SK-N-SH (cell line): Measurements from ENCODE around the gene NFKBIE. TPM values are rescaled to one million over a fixed set of nuclear protein-coding genes. Genes with fewer than 3 reads are reported as not detected.

Source experiments
- CTCF ChIA-PET: fragments of 300-600, 350-600 bp; formaldehyde crosslinking; extraction: SDS; loops from one replicate; lab custom pipeline; 2021; lab: Yijun Ruan, JAX
- POLR2A ChIA-PET: fragments of 350-600 bp; sonication (Branson Sonifier 250); formaldehyde crosslinking; extraction: SDS; loops from one replicate; lab custom pipeline; 2020; ENCODE audit warnings: antibody characterized with exemption, inconsistent platforms; lab: Yijun Ruan, JAX
- DNase-seq: peaks from one replicate; pipeline ENCODE4 v3.0.0; 2012
- H2AFZ ChIP-seq: fragments of 200-600 bp; sonication (generic); 2 replicates; pipeline ENCODE4 v1.8.1; 2016; ENCODE audit warnings: antibody characterized with exemption, mild to moderate bottlenecking, low read depth
- H3F3A ChIP-seq: fragments of 200-600 bp; sonication (generic); replicated peaks from 2 replicates; pipeline ENCODE3; 2016; ENCODE audit warnings: antibody characterized with exemption, mild to moderate bottlenecking; ENCODE audit not compliant: insufficient read depth
- H3K27ac ChIP-seq, 2 experiments: fragments of 200-500 bp in 1 of 2; fragments of 200-600 bp in 1 of 2; sonication (Bioruptor generic) in 1 of 2; sonication (generic), shearing (Covaris generic) in 1 of 2; 2 replicates each; pipeline versions ENCODE4 v1.5.1 to v1.6.1; 2014 to 2016; ENCODE audit warnings: low read depth in 2 of 2, inconsistent platforms in 1 of 2, low read length in 1 of 2, mild to moderate bottlenecking in 1 of 2, mixed read lengths in 1 of 2
- H3K27me3 ChIP-seq: fragments of 200-600 bp; sonication (generic), shearing (Covaris generic); 2 replicates; pipeline ENCODE4 v1.6.1; 2016; ENCODE audit warnings: mixed run types; ENCODE audit not compliant: insufficient read depth
- H3K36me3 ChIP-seq, 2 experiments: fragments of 200-500 bp in 1 of 2; fragments of 200-600 bp in 1 of 2; sonication (Bioruptor generic) in 1 of 2; sonication (generic) in 1 of 2; replicated peaks in 1 of 2; 2 replicates each; pipeline versions ENCODE3 to v1.5.1; 2014 to 2016; ENCODE audit warnings: low read length in 1 of 2, mild to moderate bottlenecking in 1 of 2; ENCODE audit not compliant: insufficient read depth in 2 of 2, control insufficient read depth in 1 of 2
- H3K4me1 ChIP-seq, 2 experiments: fragments of 200-500 bp in 1 of 2; fragments of 200-600 bp in 1 of 2; sonication (Bioruptor generic) in 1 of 2; sonication (generic), shearing (Covaris generic) in 1 of 2; 2 replicates each; pipeline versions ENCODE4 v1.5.1 to v1.6.1; 2014 to 2016; ENCODE audit warnings: low read depth in 1 of 2, low read length in 1 of 2, mixed run types in 1 of 2; ENCODE audit not compliant: insufficient read depth in 2 of 2, control insufficient read depth in 1 of 2
- H3K4me2 ChIP-seq: fragments of 200-600 bp; sonication (generic), shearing (Covaris generic); 2 replicates; pipeline ENCODE4 v1.6.1; 2017; ENCODE audit warnings: mixed run types
- H3K4me3 ChIP-seq, 2 experiments: fragments of 200-500 bp in 1 of 2; fragments of 200-600 bp in 1 of 2; sonication (Bioruptor generic) in 1 of 2; sonication (generic), shearing (Covaris generic) in 1 of 2; 2 replicates each; pipeline versions ENCODE4 v1.5.1 to v1.8.1; 2014 to 2016; ENCODE audit warnings: low read depth in 2 of 2, inconsistent platforms in 1 of 2, low read length in 1 of 2, mild to moderate bottlenecking in 1 of 2, mixed read lengths in 1 of 2, moderate library complexity in 1 of 2
- H3K79me2 ChIP-seq: fragments of 200-600 bp; sonication (generic); 2 replicates; pipeline ENCODE4 v1.8.1; 2017; ENCODE audit warnings: mild to moderate bottlenecking; ENCODE audit not compliant: insufficient read depth
- H3K9ac ChIP-seq: fragments of 200-600 bp; sonication (generic); 2 replicates; pipeline ENCODE4 v1.6.1; 2017; ENCODE audit warnings: mixed run types
- H3K9me2 ChIP-seq: fragments of 200-600 bp; sonication (generic); 2 replicates; pipeline ENCODE4 v1.6.1; 2017; ENCODE audit warnings: mixed run types
- H3K9me3 ChIP-seq: fragments of 200-600 bp; sonication (generic); 2 replicates; pipeline ENCODE4 v1.6.1; 2017; ENCODE audit warnings: mixed run types, mild to moderate bottlenecking, moderate library complexity
- H4K20me1 ChIP-seq: fragments of 200-600 bp; sonication (generic); 2 replicates; pipeline ENCODE4 v1.6.1; 2017; ENCODE audit warnings: mild to moderate bottlenecking, mixed run types; ENCODE audit not compliant: insufficient read depth
- ELF1 ChIP-seq: IDR thresholded peaks from 2 replicates; pipeline ENCODE4 v1.4.0; 2012
- EP300 ChIP-seq, 2 experiments: IDR thresholded peaks; 2 replicates each; pipeline versions ENCODE4 v1.4.0 to v1.6.1; 2012; ENCODE audit warnings: borderline replicate concordance in 1 of 2, low read depth in 1 of 2, low read length in 1 of 2
- EZH2phosphoT487 ChIP-seq: fragments of 200-600 bp; sonication (generic); IDR thresholded peaks from 2 replicates; pipeline ENCODE4 v1.6.1; 2017; ENCODE audit warnings: low read depth, mixed run types, mild to moderate bottlenecking, antibody characterized with exemption, moderate library complexity, borderline replicate concordance
- FOXJ3 ChIP-seq: sonication (generic); formaldehyde crosslinking; IDR thresholded peaks from 2 replicates; pipeline ENCODE4 v1.5.1; 2020; ENCODE audit warnings: mild to moderate bottlenecking, missing genetic modification reagents
- FOXM1 ChIP-seq: IDR thresholded peaks from 2 replicates; pipeline ENCODE4 v1.4.0; 2012; ENCODE audit warnings: low read depth, mild to moderate bottlenecking
- GATA2 ChIP-seq: sonication (generic); formaldehyde crosslinking; IDR thresholded peaks from 2 replicates; pipeline ENCODE4 v1.5.0; 2020; ENCODE audit warnings: mild to moderate bottlenecking, missing genetic modification reagents
- MXI1 ChIP-seq: IDR thresholded peaks from 2 replicates; pipeline ENCODE4 v1.6.1; 2012; ENCODE audit warnings: mild to moderate bottlenecking, low read depth, low read length, improper control_type of control experiment
- RFX5 ChIP-seq: IDR thresholded peaks from 2 replicates; pipeline ENCODE4 v1.6.1; 2012; ENCODE audit warnings: mild to moderate bottlenecking, improper control_type of control experiment, low read length
- SIN3A ChIP-seq: IDR thresholded peaks from 2 replicates; pipeline ENCODE4 v1.6.1; 2012; ENCODE audit warnings: low read depth, mild to moderate bottlenecking, low read length, moderate library complexity, borderline replicate concordance
- TAF1 ChIP-seq: IDR thresholded peaks from 2 replicates; pipeline ENCODE4 v1.6.1; 2012; ENCODE audit warnings: low read depth, mild to moderate bottlenecking, low read length, moderate library complexity, borderline replicate concordance
- YY1 ChIP-seq: IDR thresholded peaks from 2 replicates; pipeline ENCODE4 v1.4.0; 2012; ENCODE audit warnings: low read depth, mild to moderate bottlenecking
- WGBS: methylation state at CpG from one replicate; pipeline ENCODE4 v1.1.6; 2017; ENCODE audit warnings: low lambda C conversion rate; 5-methylcytosine and 5-hydroxymethylcytosine counted together
- polyA plus RNA-seq, 3 experiments: library from polyadenylated mRNA; depleted of rRNA; stranded (reverse); fragments of >200 nt; gene quantifications; 2 replicates each; pipeline ENCODE4 v1.2.3, GENCODE V29; 2012
- TF ChIP-seq, protein P1 (sequence below): fragments of 200-600 bp; sonication (generic); IDR thresholded peaks from 2 replicates; pipeline ENCODE4 v1.6.1; 2017; ENCODE audit warnings: antibody characterized with exemption, mild to moderate bottlenecking, moderate library complexity
- TF ChIP-seq, protein P2 (sequence below): IDR thresholded peaks from 2 replicates; pipeline ENCODE4 v1.6.1; 2012; ENCODE audit warnings: mild to moderate bottlenecking, low read depth, low read length, moderate library complexity
- TF ChIP-seq, protein P3 (sequence below): IDR thresholded peaks from 2 replicates; pipeline ENCODE4 v1.4.0; 2012; ENCODE audit warnings: low read depth, borderline replicate concordance
- TF ChIP-seq, protein P4 (sequence below): IDR thresholded peaks from 2 replicates; pipeline ENCODE4 v1.4.0; 2012; ENCODE audit warnings: low read depth

Gene NFKBIE
- polyA plus RNA-seq, 1 of the 3 experiments (the other 2 are of a cell fraction), result 5.8 TPM

DNA sequence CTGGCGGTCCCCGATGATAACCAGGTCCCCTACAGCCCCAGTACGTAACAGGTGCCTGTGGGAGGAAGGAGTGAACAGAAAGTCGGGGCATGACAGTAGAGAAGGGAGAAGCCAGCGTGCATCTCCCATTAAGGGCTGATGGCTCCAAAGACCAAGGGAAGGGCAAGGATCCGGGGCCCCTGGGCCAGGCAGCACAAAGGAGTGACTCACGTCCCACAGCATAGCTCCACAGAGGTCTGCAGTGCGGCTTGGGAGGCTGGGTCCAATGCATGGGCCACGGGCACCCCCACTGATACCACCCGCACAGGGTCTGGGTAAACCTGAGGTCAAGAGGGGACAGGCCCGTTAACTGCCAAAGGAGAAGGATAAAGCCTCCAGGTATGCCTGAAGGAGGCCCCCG is 37.5 kb upstream of the NFKBIE start:
- Histone ChIP-seq H3K36me3 (peaks cover 5 to 50% of the 10 kb centered on the region in 2 experiments), H4K20me1 (no peaks in the 10 kb centered on the region), H3K4me1 (peaks cover 0 to 4% of the 10 kb centered on the region in 2 experiments; a peak in 1 of 4 replicates), H3K27me3 (no peaks in the 10 kb centered on the region), H3K4me2 (no peak overlapping the region), H2AFZ (no peak overlapping the region), H3K27ac (no peak overlapping the region), H3K9ac (no peak overlapping the region), H3F3A (no peaks in the 10 kb centered on the region), H3K9me2 (no peaks in the 10 kb centered on the region), H3K9me3 (no peaks in the 10 kb centered on the region), H3K4me3 (no peak overlapping the region), H3K79me2 (no peaks in the 10 kb centered on the region)
- no peak for TF ChIP-seq MXI1
- TF ChIP-seq RFX5, result no peak
- no peak for TF ChIP-seq ELF1
- TF ChIP-seq, protein P1, sequence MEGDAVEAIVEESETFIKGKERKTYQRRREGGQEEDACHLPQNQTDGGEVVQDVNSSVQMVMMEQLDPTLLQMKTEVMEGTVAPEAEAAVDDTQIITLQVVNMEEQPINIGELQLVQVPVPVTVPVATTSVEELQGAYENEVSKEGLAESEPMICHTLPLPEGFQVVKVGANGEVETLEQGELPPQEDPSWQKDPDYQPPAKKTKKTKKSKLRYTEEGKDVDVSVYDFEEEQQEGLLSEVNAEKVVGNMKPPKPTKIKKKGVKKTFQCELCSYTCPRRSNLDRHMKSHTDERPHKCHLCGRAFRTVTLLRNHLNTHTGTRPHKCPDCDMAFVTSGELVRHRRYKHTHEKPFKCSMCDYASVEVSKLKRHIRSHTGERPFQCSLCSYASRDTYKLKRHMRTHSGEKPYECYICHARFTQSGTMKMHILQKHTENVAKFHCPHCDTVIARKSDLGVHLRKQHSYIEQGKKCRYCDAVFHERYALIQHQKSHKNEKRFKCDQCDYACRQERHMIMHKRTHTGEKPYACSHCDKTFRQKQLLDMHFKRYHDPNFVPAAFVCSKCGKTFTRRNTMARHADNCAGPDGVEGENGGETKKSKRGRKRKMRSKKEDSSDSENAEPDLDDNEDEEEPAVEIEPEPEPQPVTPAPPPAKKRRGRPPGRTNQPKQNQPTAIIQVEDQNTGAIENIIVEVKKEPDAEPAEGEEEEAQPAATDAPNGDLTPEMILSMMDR, result no peak
- no peak for TF ChIP-seq TAF1
- TF ChIP-seq SIN3A, result no peak
- TF ChIP-seq, protein P2, sequence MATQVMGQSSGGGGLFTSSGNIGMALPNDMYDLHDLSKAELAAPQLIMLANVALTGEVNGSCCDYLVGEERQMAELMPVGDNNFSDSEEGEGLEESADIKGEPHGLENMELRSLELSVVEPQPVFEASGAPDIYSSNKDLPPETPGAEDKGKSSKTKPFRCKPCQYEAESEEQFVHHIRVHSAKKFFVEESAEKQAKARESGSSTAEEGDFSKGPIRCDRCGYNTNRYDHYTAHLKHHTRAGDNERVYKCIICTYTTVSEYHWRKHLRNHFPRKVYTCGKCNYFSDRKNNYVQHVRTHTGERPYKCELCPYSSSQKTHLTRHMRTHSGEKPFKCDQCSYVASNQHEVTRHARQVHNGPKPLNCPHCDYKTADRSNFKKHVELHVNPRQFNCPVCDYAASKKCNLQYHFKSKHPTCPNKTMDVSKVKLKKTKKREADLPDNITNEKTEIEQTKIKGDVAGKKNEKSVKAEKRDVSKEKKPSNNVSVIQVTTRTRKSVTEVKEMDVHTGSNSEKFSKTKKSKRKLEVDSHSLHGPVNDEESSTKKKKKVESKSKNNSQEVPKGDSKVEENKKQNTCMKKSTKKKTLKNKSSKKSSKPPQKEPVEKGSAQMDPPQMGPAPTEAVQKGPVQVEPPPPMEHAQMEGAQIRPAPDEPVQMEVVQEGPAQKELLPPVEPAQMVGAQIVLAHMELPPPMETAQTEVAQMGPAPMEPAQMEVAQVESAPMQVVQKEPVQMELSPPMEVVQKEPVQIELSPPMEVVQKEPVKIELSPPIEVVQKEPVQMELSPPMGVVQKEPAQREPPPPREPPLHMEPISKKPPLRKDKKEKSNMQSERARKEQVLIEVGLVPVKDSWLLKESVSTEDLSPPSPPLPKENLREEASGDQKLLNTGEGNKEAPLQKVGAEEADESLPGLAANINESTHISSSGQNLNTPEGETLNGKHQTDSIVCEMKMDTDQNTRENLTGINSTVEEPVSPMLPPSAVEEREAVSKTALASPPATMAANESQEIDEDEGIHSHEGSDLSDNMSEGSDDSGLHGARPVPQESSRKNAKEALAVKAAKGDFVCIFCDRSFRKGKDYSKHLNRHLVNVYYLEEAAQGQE, result no peak
- TF ChIP-seq YY1, result no peak
- TF ChIP-seq, protein P3, sequence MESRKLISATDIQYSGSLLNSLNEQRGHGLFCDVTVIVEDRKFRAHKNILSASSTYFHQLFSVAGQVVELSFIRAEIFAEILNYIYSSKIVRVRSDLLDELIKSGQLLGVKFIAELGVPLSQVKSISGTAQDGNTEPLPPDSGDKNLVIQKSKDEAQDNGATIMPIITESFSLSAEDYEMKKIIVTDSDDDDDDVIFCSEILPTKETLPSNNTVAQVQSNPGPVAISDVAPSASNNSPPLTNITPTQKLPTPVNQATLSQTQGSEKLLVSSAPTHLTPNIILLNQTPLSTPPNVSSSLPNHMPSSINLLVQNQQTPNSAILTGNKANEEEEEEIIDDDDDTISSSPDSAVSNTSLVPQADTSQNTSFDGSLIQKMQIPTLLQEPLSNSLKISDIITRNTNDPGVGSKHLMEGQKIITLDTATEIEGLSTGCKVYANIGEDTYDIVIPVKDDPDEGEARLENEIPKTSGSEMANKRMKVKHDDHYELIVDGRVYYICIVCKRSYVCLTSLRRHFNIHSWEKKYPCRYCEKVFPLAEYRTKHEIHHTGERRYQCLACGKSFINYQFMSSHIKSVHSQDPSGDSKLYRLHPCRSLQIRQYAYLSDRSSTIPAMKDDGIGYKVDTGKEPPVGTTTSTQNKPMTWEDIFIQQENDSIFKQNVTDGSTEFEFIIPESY, result no peak
- no peak for TF ChIP-seq FOXM1
- TF ChIP-seq, protein P4, sequence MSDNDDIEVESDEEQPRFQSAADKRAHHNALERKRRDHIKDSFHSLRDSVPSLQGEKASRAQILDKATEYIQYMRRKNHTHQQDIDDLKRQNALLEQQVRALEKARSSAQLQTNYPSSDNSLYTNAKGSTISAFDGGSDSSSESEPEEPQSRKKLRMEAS, result no peak
- TF ChIP-seq EP300 (IDR thresholded peaks at IDR 0.05; ENCODE audit: borderline replicate concordance in 1 of 2, low read depth in 1 of 2, low read length in 1 of 2), result no peak
- no peak for TF ChIP-seq EZH2phosphoT487
- TF ChIP-seq GATA2, result no peak
- no peak for TF ChIP-seq FOXJ3
- no peak for DNase-seq
- POLR2A ChIA-PET, result interaction anchor here (0.6 kb wide), 1 partner anchor 392 kb away, joined by 3 read pairs; no protein-coding TSS in a partner anchor
- 96% methylated on average over 7 of the region's 12 CpGs for WGBS
- CTCF ChIA-PET, result interaction anchor here (0.9 to 16.5 kb wide), 7 partner anchors 9 to 46 kb away, joined by 3 to 238 read pairs (median 9); partner anchors contain the start of genes AARS2, NFKBIE, SLC35B2 and TMEM151B
